ENCODE results near the gene PPM1N.

PPM1N gene

DNA sequence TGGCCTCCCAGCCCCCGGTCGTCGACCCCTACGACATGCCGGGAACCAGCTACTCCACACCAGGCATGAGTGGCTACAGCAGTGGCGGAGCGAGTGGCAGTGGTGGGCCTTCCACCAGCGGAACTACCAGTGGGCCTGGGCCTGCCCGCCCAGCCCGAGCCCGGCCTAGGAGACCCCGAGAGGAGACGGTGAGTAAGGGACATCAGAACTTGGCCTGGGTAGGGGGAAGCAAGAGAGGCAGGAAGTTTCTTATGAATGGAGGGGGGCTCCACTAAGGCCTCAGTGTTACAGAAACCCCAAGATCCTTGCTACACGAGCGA lies 27.5 kb upstream of the PPM1N start:
- TF ChIP-seq, protein P1, sequence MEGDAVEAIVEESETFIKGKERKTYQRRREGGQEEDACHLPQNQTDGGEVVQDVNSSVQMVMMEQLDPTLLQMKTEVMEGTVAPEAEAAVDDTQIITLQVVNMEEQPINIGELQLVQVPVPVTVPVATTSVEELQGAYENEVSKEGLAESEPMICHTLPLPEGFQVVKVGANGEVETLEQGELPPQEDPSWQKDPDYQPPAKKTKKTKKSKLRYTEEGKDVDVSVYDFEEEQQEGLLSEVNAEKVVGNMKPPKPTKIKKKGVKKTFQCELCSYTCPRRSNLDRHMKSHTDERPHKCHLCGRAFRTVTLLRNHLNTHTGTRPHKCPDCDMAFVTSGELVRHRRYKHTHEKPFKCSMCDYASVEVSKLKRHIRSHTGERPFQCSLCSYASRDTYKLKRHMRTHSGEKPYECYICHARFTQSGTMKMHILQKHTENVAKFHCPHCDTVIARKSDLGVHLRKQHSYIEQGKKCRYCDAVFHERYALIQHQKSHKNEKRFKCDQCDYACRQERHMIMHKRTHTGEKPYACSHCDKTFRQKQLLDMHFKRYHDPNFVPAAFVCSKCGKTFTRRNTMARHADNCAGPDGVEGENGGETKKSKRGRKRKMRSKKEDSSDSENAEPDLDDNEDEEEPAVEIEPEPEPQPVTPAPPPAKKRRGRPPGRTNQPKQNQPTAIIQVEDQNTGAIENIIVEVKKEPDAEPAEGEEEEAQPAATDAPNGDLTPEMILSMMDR (IDR thresholded peaks at IDR 0.05; ENCODE audit: control insufficient read depth, extremely low read depth, insufficient read depth): no peak
- no peak for DNase-seq (ENCODE audit: low read depth)
- H3K4me3 ChIP-seq (ENCODE audit: low read depth, low read length): no peak overlapping the region

GRCh38 chr19:45471111-45471930 lies 26.9 kb upstream of the PPM1N start:
- DNase-seq (ENCODE audit: low read depth): no peak
- TF ChIP-seq, protein P1 (IDR thresholded peaks at IDR 0.05; ENCODE audit: control insufficient read depth, extremely low read depth, insufficient read depth): no peak
- H3K4me3 ChIP-seq (ENCODE audit: low read depth, low read length): no peak overlapping the region

DNA sequence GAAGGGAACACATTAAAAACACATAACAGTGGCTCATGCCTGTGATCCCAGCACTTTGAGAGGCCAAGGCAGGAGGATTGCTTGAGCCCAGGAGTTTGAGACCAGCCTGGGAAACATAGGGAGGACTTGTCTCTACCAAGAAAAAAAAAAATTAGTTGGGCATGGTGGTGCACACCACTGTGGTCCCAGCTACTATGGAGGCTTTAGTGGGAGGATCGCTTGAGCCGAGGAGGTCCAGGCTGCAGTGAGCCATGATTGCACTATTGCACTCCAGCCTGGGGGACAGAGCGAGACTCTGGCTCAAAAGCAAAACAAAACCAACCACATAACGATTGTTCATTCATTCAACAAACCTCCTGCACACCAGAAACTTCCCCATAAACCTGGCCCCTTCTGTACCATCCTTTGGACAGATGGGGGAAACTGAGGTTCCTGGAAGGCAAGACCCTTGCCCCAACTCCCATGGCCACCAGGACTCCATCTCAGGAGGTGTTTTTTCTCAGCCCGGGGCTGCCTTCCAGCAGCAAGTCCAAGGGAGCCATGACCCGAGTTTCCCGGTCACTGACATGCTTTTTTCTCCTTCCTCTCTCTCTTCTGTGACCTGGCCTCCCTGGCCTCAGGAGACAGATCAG lies 26.2 kb upstream of the PPM1N start:
- H3K4me3 ChIP-seq (ENCODE audit: low read depth, low read length): no peak overlapping the region
- TF ChIP-seq, protein P1 (IDR thresholded peaks at IDR 0.05; ENCODE audit: control insufficient read depth, extremely low read depth, insufficient read depth): no peak
- no peak for DNase-seq (ENCODE audit: low read depth)

- no peak for DNase-seq (ENCODE audit: low read depth)
- TF ChIP-seq, protein P1 (IDR thresholded peaks at IDR 0.05; ENCODE audit: control insufficient read depth, extremely low read depth, insufficient read depth): no peak
- H3K4me3 ChIP-seq (ENCODE audit: low read depth, low read length): no peak overlapping the region
These were observed 25.5 kb upstream of the PPM1N start for GRCh38 chr19:45472563-45473366.

DNA sequence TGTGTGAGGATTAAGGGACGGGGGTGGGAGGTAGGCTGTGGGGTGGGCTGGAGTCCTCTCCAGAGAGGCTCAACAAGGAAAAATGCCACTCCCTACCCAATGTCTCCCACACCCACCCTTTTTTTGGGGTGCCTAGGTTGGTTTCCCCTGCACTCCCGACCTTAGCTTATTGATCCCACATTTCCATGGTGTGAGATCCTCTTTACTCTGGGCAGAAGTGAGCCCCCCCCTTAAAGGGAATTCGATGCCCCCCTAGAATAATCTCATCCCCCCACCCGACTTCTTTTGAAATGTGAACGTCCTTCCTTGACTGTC lies 24.9 kb upstream of the PPM1N start:
- TF ChIP-seq, protein P1 (IDR thresholded peaks at IDR 0.05; ENCODE audit: control insufficient read depth, extremely low read depth, insufficient read depth): no peak
- H3K4me3 ChIP-seq (ENCODE audit: low read depth, low read length): no peak overlapping the region
- DNase-seq (ENCODE audit: low read depth): no peak

DNA sequence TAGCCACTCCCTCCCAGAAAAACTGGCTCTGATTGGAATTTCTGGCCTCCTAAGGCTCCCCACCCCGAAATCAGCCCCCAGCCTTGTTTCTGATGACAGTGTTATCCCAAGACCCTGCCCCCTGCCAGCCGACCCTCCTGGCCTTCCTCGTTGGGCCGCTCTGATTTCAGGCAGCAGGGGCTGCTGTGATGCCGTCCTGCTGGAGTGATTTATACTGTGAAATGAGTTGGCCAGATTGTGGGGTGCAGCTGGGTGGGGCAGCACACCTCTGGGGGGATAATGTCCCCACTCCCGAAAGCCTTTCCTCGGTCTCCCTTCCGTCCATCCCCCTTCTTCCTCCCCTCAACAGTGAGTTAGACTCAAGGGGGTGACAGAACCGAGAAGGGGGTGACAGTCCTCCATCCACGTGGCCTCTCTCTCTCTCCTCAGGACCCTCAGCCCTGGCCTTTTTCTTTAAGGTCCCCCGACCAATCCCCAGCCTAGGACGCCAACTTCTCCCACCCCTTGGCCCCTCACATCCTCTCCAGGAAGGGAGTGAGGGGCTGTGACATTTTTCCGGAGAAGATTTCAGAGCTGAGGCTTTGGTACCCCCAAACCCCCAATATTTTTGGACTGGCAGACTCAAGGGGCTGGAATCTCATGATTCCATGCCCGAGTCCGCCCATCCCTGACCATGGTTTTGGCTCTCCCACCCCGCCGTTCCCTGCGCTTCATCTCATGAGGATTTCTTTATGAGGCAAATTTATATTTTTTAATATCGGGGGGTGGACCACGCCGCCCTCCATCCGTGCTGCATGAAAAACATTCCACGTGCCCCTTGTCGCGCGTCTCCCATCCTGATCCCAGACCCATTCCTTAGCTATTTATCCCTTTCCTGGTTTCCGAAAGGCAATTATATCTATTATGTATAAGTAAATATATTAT lies 24.3 kb upstream of the PPM1N start:
- no peak overlapping the region for H3K4me3 ChIP-seq (ENCODE audit: low read depth, low read length)
- TF ChIP-seq, protein P1 (IDR thresholded peaks at IDR 0.05; ENCODE audit: control insufficient read depth, extremely low read depth, insufficient read depth): no peak
- DNase-seq (ENCODE audit: low read depth): no peak
